Activated CD8-positive, alpha-beta memory T cell treated with anti-CD3 and anti-CD28 coated beads, Interleukin-2, amount 50 U/mL, for 24 hours (primary cell): ENCODE data around the gene ZMYND12.
"Not testable (repeated sequence)": the region's sequence is repeated elsewhere in the genome, so short reads cannot be mapped to it uniquely, and the experiment has no call there.

ENCODE experiments used
- DNase-seq: peaks from one replicate; pipeline ENCODE4 v3.0.0-alpha.2; 2020; ENCODE audit errors: extremely low read depth

Gene ZMYND12

DNA sequence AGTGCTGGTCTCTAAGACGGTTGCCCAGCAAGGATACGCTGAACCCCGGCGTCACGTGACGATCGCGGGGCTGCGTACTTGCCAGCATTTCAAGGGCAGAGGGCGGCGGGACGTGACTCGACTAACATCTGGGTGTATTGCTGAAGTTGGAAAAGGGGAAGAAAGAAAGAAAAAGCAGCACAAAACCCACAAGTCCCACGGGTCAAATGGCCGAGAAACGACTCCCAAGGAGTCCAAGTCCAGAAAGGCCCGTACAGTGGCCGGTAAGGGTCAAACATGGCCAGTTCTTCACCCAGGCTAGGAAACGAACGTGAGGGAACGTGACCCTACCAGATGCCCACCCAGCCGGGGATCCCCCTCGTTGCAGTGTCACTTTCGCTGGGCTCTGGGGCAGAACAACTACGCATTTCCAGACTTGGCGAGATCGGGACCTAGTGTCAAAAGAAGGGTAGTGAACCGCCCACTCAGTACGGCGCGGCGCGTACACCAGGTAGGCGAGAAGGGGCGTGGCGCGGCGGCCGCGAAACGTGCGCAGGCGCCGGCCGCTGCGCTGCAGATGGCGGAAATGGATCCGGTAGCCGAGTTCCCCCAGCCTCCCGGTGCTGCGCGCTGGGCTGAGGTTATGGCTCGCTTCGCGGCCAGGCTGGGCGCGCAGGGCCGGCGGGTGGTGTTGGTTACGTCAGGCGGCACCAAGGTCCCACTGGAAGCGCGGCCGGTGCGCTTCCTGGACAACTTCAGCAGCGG, at the start of gene ZMYND12, which contains the start of gene PPCS:
ZMYND12 (minus strand) TSS at position 13 of the 744 bp plus-strand sequence. CDS start 25 bp downstream, outside the sequence.
PPCS (plus strand) TSS at position 534 of the 744 bp plus-strand sequence; CDS start at position 557, 23 bp downstream.
- peak; percentile 83 for DNase-seq

DNA sequence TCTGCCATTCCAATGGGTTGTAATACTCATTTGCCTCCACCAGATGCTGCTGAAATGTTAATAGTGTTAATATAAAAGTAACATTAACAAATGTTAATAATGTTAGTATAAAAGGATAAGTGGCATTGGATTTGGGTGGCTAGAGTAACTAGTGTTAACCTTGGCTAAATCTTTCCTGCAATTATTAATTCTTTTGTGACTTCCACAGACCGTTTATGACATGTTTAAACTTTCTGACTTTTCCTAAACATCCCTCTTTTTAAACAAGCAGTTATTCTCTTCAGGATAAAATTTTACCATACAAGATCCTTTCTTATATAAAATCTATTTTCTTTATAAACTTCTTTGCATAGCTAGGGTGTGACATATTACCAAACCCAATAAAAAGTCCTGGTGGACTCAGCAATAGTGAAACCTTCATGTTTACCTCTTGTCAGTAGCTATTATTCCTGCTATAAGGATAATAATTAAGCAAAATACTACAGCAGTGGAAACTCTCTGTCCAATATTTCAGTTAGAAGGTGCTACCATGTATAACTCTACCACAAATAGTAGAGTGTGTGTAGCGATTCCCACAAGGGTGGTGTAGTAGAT, 48.8 kb upstream of the ZMYND12 start:
- DNase-seq = no peak

DNA sequence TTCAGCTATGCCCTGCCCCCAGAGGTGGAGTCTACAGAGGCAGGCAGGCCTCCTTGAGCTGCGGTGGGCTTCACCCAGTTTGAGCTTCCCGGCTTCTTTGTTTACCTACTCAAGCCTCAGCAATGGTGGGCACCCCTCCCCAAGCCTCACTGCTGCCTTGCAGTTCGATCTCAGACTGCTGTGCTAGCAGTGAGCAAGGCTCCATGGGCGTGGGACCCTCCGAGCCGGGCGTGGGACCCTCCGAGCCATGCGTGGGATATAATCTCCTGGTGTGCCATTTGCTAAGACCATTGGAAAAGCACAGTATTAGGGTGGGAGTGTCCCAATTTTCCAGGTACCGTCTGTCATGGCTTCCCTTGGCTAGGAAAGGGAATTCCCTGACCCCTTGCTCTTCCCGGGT, 46.2 kb upstream of the ZMYND12 start:
- not testable (repeated sequence) for DNase-seq

DNA sequence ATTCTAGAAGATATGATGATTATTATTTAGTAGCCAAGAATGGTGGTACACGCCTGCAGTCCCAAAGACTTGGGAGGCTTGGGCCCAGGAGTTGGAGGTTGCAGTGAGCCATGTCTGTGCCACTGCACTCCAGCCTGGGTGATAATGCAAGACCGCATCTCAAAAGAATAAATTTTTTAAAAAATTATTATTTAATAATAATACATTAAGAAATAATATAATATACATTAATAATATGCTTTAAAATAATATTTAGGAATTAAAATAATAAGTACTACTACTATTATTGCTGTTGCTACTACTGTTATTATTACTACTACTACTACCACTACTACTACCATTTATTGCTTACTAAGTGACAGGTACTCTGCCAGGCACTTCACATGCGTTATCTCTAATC, 34.4 kb upstream of the ZMYND12 start:
- DNase-seq = no peak

DNA sequence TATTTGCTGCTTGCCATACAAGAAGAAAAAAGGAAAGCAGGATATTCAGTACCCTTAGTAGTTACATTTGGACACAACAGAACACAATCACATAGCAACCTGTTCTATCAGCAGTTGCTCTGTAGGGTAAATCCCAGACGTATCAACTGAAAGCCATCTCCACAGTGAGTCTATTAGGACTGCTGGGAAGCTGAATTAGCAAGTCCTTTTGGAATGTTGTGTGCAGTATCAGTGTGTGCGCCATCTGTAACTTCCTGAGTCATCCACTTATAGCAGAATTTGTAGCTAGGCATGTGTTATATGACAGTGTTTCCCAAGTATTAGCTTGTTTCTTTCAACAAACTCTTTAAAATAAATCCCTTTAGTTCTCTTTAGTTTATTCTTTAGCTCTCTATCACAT, 28.6 kb upstream of the ZMYND12 start:
- no peak for DNase-seq

DNA sequence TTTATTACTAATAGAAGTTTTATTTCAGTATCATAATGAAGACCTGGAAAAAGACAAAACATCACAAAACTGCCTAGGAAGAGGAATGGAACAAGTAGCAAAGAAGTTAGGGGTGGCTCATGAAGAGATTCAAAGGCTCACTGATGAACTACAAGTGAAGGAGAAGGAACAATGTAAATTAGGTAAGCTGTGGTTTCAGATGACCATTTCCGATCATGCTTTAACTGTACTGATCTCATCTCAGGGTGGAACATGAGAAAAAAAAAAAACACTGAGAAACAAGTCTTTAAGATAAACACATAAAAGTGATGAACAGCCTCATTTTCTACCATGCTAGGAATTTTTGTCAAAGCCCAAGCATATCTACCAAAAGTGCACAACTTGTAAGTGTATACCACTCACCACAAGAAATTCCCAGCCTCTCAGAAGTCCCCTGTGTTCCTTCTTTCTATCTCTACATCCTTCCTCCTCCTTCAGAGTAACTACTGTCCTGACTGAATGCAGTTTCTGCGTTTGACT, 26.9 kb upstream of the ZMYND12 start:
- DNase-seq = no peak

DNA sequence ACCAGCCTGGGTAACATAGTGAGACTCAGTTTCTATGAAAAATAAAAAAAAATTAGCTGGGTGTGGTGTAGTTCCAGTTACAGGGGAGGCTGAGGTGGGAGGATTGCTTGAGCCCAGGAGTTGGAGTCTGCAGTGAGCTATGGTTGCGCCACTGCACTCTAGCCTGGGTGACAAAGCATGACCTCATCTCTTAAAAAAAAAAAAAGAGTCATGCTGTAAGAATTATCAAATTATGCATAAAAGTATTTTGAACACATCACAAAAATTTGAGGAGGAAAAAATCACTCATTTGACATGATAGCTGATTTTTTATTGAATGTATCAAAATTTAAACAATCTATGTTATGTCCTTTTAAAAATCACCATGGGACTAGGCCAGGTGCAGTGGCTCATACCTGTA, 25.1 kb upstream of the ZMYND12 start:
- DNase-seq = no peak

DNA sequence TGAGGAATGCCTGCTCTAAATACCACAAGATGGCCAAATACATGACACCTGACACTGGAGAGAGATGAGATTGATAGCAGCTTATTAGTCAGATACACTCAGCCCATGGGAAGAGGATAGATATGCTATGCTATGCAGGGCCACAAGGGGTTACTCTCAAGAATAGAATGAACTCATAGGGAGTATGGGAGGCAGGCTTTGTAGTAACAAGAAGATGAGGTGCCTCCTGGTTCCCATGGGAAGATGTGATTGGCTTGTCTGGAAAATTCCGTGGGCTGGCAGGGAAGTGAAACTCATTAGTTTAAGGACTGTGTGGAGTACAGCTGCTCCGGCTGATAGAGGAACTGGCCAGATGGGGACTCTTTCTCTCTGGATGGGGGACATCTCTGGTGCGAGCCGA, 23.8 kb upstream of the ZMYND12 start:
- DNase-seq = no peak

- DNase-seq = no peak
Measured at GRCh38 chr1:42477775-42478174, 22.0 kb upstream of the ZMYND12 start.

GRCh38 chr1:42477354-42477753, 21.5 kb upstream of the ZMYND12 start:
- DNase-seq = not testable (repeated sequence)

DNA sequence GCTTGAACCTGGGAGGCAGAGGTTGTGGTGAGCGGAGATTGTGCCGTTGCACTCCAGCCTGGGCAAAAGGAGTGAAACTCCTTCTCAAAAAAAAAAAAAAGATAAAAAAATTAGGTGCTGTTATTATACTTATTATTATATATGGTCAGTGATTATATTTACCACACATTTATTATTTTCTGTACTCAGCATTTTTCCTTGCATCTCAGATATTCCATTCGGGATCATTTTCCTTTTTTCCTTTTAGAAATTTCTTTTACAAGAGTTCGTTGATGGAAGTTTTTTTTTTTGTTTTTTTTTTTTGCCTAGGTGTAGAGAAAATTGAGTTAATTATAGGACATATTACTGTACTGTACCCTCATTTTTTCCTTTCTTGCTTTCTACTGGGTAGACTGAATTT, 20.8 kb upstream of the ZMYND12 start:
- DNase-seq = no peak

DNA sequence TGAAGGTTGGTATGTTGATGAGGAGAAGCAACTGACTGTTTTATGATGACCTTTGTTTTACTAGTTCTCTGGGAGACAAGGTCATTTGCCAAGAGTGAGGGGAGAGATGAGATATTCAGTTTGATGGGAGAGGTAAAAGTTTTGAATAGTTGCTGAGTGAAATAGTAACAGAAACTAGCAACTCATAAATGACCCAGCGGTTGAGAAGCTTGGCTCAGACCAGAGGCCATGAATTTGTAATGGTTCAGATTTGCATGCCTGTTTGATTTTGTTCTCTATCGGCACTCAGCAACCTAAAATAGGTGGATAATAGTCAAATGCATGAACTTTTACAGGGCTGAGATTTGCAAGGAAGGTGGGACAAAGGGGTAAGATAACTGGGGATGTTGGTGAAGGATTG, 13.9 kb upstream of the ZMYND12 start:
- no peak for DNase-seq

GRCh38 chr1:42466030-42466429, 10.2 kb upstream of the ZMYND12 start:
- DNase-seq = no peak

GRCh38 chr1:42463921-42464320, 8.1 kb upstream of the ZMYND12 start:
- DNase-seq = no peak

DNA sequence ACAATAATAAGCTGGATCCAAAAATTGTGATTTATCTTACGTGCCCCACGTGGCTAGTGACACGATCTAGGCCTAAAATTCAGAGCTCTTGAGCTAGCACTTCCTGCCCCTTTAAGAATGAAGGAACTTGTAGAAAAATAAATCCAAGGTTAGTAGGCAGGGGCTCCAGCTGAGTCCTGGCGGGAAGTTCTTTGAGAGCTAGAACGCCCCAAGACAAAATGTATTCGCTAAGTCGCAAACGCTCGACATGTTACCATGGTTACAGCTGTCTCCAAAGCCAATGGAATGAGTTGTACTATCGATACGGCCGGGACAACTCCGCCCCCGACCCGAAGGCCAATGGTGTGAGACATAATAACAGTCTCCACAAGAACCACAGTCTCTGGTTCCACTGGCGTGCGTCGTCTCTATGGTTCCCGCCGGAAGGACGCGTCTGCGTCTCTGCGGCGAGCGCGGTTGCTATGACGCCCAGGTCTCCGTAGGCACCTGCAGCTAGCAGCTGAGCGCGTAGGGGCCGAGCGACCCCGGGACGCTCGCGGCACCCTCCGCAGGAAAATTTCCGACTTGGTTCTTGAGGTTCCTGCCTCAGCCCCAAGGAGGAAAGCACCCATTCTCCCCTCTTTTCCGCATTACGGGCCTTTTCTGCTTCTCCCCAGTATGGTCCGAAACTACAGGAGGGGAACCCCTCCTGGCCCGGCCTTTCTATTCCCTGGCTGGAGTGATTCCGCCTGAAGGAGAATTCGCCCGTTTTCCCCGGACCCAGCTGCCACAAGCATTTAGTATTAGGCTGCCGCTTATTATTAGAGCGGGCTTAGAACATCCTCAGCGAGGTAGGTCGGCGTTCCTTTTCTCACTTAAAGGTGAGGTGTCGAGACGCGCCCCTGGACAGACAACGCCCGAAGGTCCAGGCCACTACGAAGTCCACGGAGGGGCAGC, 7.3 kb upstream of the ZMYND12 start, which contains the start of gene CCDC30:
CCDC30 (plus strand) TSS at position 459 of the 936 bp plus-strand sequence. CDS start 17,266 bp downstream, outside the sequence.
- DNase-seq = peak; percentile 94

DNA sequence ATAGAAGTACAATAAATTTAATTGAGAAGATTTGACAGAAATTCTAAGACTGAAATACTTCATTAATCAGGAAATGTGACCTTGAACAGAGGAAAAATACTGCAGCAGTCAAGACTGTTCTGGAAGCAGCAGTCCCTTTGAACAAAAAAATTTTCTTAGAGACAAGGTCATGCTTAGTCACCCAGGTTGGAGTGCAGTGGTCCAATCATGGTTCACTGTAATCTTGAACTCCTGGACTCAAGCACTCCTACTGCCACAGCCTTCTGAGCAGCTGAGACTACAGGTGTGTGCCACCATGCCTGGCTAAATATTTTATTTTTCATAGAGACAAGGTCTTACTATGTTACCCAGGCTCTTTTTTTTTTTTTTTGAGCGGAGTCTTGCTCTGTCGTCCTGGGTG, 5.4 kb upstream of the ZMYND12 start:
- DNase-seq = no peak

GRCh38 chr1:42456754-42457089, 900 bp upstream of the ZMYND12 start:
- DNase-seq = no peak

DNA sequence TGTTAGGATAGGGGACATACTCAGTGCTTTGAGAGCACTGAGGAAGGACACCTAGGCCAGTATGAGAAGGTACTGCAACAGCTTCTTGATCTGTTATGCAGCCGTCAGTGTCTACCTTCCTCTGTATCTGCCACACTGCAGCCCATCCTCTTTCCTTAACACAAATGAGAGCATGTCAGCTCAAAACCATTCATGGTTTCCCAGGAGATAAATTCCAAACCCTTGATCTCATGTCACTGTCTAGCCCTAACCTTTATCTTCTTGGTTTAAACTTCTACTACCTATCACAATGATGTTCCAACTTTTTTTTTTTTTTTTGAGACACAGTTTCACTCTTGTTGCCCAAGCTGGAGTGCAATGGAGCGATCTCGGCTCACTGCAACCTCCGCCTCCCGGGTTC, 1.4 kb downstream of the ZMYND12 start:
- no peak for DNase-seq

DNA sequence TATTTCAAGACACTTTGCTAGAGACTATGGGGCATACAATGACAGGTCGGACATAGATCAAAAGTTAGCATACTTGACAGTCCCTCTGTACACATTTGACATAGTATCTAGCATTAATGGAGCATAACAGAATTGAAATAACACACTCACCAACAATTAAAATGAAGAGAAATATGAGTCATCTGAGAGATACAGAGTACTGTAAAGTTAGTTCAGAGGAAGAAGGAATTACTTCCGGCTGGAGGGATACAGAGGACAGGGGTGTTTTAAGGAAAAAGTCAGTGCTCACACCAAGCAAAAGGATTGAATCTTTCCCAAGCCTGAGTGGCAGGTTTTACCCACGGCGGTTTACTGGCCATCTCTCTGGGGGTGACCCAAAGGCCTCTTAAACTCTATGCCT, 2.4 kb downstream of the ZMYND12 start:
- DNase-seq = no peak

- DNase-seq = no peak
Measured at GRCh38 chr1:42450061-42450460, 5.8 kb downstream of the ZMYND12 start.

DNA sequence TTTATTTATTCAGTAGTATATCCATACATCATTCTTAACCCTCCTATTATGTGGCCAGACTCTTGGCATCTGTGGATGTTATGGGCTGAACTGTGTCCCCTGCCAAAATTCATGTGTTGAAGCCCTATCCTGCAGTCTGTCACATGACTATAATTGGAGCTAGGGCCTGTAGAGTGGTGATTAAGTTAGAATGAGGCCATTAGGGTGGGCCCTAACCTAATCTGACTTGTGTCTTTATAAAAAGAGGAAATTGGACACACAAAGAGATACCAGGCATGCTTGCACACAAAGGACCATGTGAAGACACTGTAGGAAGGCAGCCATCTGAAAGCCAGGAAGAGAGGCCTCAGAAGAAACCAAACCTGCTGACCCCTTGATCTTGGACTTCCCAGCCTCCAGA, 6.6 kb downstream of the ZMYND12 start:
- DNase-seq = no peak

DNA sequence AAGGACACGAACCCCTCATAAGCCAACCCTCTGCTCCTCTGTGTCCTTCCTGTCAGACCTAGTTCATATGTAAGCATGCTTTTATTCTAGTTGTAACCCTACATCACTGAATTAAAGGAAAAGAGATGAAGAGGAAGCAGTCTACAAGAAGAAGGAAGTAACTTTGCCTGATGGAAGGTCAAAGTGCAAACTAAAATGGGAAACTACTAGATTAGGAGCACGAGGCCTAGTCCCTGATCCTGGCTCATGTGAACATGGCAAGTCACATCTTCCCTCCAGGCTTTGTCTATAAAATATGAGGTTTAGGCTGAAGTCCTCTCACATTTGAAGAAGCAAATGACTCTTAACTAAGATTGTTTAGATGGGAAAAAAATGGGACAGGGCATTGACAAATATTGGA, 13.2 kb downstream of the ZMYND12 start:
- DNase-seq = no peak
